ENCODE data around the gene XAGE3. TPM values are rescaled to one million over a fixed set of nuclear protein-coding genes. Genes with fewer than 3 reads are reported as not detected.
"Not testable (repeated sequence)": the region's sequence is repeated elsewhere in the genome, so short reads cannot be mapped to it uniquely, and the experiment has no call there.

Gene XAGE3
- total RNA-seq, 2 donors from 2014 or later: not detected

- not testable (repeated sequence) for H3K9me3 Mint-ChIP-seq; H3K4me1 Mint-ChIP-seq (ENCODE audit: low read depth); ATAC-seq (replicated peaks in 1 of 2); H3K36me3 Mint-ChIP-seq (ENCODE audit: insufficient read depth in 2 of 2); H3K27ac Mint-ChIP-seq; H3K4me3 Mint-ChIP-seq; DNase-seq
- peaks cover 72% of the 10 kb centered on the region for H3K27me3 Mint-ChIP-seq (ENCODE audit: low read depth)
These were observed 7.6 kb upstream of the XAGE3 start for GRCh38 chrX:52875436-52875835.

GRCh38 chrX:52874661-52875060 is 6.8 kb upstream of the XAGE3 start:
- Mint-ChIP-seq H3K9me3 (no peaks in the 10 kb centered on the region), H3K4me3 (no peak overlapping the region), H3K27me3 (ENCODE audit: low read depth) (peaks cover 80% of the 10 kb centered on the region), H3K27ac (no peak overlapping the region), H3K4me1 (ENCODE audit: low read depth) (no peaks in the 10 kb centered on the region), H3K36me3 (ENCODE audit: insufficient read depth in 2 of 2) (no peaks in the 10 kb centered on the region)
- ATAC-seq (replicated peaks in 1 of 2) (peak in 1 of 2 donors; percentile 66), DNase-seq (peak in 1 of 2 donors; percentile 0)

- not testable (repeated sequence) for H3K27ac Mint-ChIP-seq; DNase-seq; H3K9me3 Mint-ChIP-seq; H3K4me3 Mint-ChIP-seq; H3K36me3 Mint-ChIP-seq (ENCODE audit: insufficient read depth in 2 of 2); ATAC-seq (replicated peaks in 1 of 2); H3K4me1 Mint-ChIP-seq (ENCODE audit: low read depth)
- peaks cover 81% of the 10 kb centered on the region for H3K27me3 Mint-ChIP-seq (ENCODE audit: low read depth)
These were observed 5.9 kb upstream of the XAGE3 start for GRCh38 chrX:52873825-52874224.

- H3K27ac Mint-ChIP-seq: no peak overlapping the region
- DNase-seq (no peak), ATAC-seq (replicated peaks in 1 of 2) (no peak)
- no peak overlapping the region for H3K4me3 Mint-ChIP-seq
- no peaks in the 10 kb centered on the region for H3K36me3 Mint-ChIP-seq (ENCODE audit: insufficient read depth in 2 of 2)
- peaks cover 66% of the 10 kb centered on the region for H3K27me3 Mint-ChIP-seq (ENCODE audit: low read depth)
- no peaks in the 10 kb centered on the region for H3K4me1 Mint-ChIP-seq (ENCODE audit: low read depth)
- H3K9me3 Mint-ChIP-seq: no peaks in the 10 kb centered on the region
These were observed 2.2 kb upstream of the XAGE3 start for GRCh38 chrX:52870046-52870445.

GRCh38 chrX:52865343-52865998 is 2.4 kb downstream of the XAGE3 start:
- Mint-ChIP-seq H3K4me3 (no peak overlapping the region), H3K27ac (no peak overlapping the region), H3K4me1 (ENCODE audit: low read depth) (no peaks in the 10 kb centered on the region), H3K9me3 (no peaks in the 10 kb centered on the region), H3K36me3 (ENCODE audit: insufficient read depth in 2 of 2) (no peaks in the 10 kb centered on the region), H3K27me3 (ENCODE audit: low read depth) (peaks cover 52% of the 10 kb centered on the region)
- no peak for ATAC-seq (replicated peaks in 1 of 2)
- no peak for DNase-seq

- ATAC-seq (replicated peaks in 1 of 2); H3K36me3 Mint-ChIP-seq (ENCODE audit: insufficient read depth in 2 of 2); H3K4me3 Mint-ChIP-seq; H3K4me1 Mint-ChIP-seq (ENCODE audit: low read depth); DNase-seq; H3K9me3 Mint-ChIP-seq; H3K27ac Mint-ChIP-seq: not testable (repeated sequence)
- peaks cover 53% of the 10 kb centered on the region for H3K27me3 Mint-ChIP-seq (ENCODE audit: low read depth)
These were observed 10.8 kb downstream of the XAGE3 start for GRCh38 chrX:52856991-52857525.

- H3K9me3 Mint-ChIP-seq: no peaks in the 10 kb centered on the region
- H3K4me3 Mint-ChIP-seq: no peak overlapping the region
- H3K4me1 Mint-ChIP-seq (ENCODE audit: low read depth): no peaks in the 10 kb centered on the region
- H3K27ac Mint-ChIP-seq: no peak overlapping the region
- peaks cover 58% of the 10 kb centered on the region for H3K27me3 Mint-ChIP-seq (ENCODE audit: low read depth)
- ATAC-seq (replicated peaks in 1 of 2): no peak
- no peak for DNase-seq
- no peaks in the 10 kb centered on the region for H3K36me3 Mint-ChIP-seq (ENCODE audit: insufficient read depth in 2 of 2)
These were observed 15.6 kb downstream of the XAGE3 start for GRCh38 chrX:52852110-52852860.

GRCh38 chrX:52843619-52844018 is 24.3 kb downstream of the XAGE3 start:
- not testable (repeated sequence) for DNase-seq; H3K36me3 Mint-ChIP-seq (ENCODE audit: insufficient read depth in 2 of 2); H3K9me3 Mint-ChIP-seq; ATAC-seq (replicated peaks in 1 of 2); H3K4me3 Mint-ChIP-seq; H3K4me1 Mint-ChIP-seq (ENCODE audit: low read depth); H3K27ac Mint-ChIP-seq
- peaks cover 62% of the 10 kb centered on the region for H3K27me3 Mint-ChIP-seq (ENCODE audit: low read depth)

- H3K4me1 Mint-ChIP-seq (ENCODE audit: low read depth): no peaks in the 10 kb centered on the region
- peaks cover 25% of the 10 kb centered on the region for H3K27me3 Mint-ChIP-seq (ENCODE audit: low read depth)
- H3K9me3 Mint-ChIP-seq: no peaks in the 10 kb centered on the region
- no peaks in the 10 kb centered on the region for H3K36me3 Mint-ChIP-seq (ENCODE audit: insufficient read depth in 2 of 2)
- no peak overlapping the region for H3K27ac Mint-ChIP-seq
- H3K4me3 Mint-ChIP-seq: no peak overlapping the region
- ATAC-seq (replicated peaks in 1 of 2) (no peak), DNase-seq (no peak)
These were observed 28.7 kb downstream of the XAGE3 start for GRCh38 chrX:52839137-52839536.

GRCh38 chrX:52830551-52830950 is 37.3 kb downstream of the XAGE3 start:
- no peak for DNase-seq
- peaks cover 28% of the 10 kb centered on the region for H3K27me3 Mint-ChIP-seq (ENCODE audit: low read depth)
- no peak for ATAC-seq (replicated peaks in 1 of 2)

GRCh38 chrX:52824608-52825007 is 43.3 kb downstream of the XAGE3 start:
- no peak overlapping the region for H3K4me3 Mint-ChIP-seq
- DNase-seq (no peak), ATAC-seq (replicated peaks in 1 of 2) (no peak)
- peaks cover 27% of the 10 kb centered on the region for H3K27me3 Mint-ChIP-seq (ENCODE audit: low read depth)
- no peaks in the 10 kb centered on the region for H3K4me1 Mint-ChIP-seq (ENCODE audit: low read depth)
- H3K36me3 Mint-ChIP-seq (ENCODE audit: insufficient read depth in 2 of 2): no peaks in the 10 kb centered on the region
- no peak overlapping the region for H3K27ac Mint-ChIP-seq
- no peaks in the 10 kb centered on the region for H3K9me3 Mint-ChIP-seq

More at GRCh38 chrX:52830551-52830950, 37.3 kb downstream of the XAGE3 start:
- Mint-ChIP-seq H3K9me3 (no peaks in the 10 kb centered on the region), H3K4me1 (ENCODE audit: low read depth) (no peaks in the 10 kb centered on the region), H3K4me3 (no peak overlapping the region), H3K36me3 (ENCODE audit: insufficient read depth in 2 of 2) (no peaks in the 10 kb centered on the region), H3K27ac (no peak overlapping the region)

GRCh38 chrX:52821079-52821760 is 46.7 kb downstream of the XAGE3 start:
- no peaks in the 10 kb centered on the region for H3K36me3 Mint-ChIP-seq (ENCODE audit: insufficient read depth in 2 of 2)
- ATAC-seq (replicated peaks in 1 of 2) (no peak), DNase-seq (no peak)
- no peaks in the 10 kb centered on the region for H3K4me1 Mint-ChIP-seq (ENCODE audit: low read depth)
- no peaks in the 10 kb centered on the region for H3K9me3 Mint-ChIP-seq
- H3K4me3 Mint-ChIP-seq: no peak overlapping the region
- H3K27me3 Mint-ChIP-seq (ENCODE audit: low read depth): peaks cover 38% of the 10 kb centered on the region
- no peak overlapping the region for H3K27ac Mint-ChIP-seq

GRCh38 chrX:52819788-52820187 is 48.1 kb downstream of the XAGE3 start:
- no peaks in the 10 kb centered on the region for H3K36me3 Mint-ChIP-seq (ENCODE audit: insufficient read depth in 2 of 2)
- ATAC-seq (replicated peaks in 1 of 2) (no peak), DNase-seq (no peak)
- peaks cover 44% of the 10 kb centered on the region for H3K27me3 Mint-ChIP-seq (ENCODE audit: low read depth)
- H3K9me3 Mint-ChIP-seq: no peaks in the 10 kb centered on the region
- no peak overlapping the region for H3K27ac Mint-ChIP-seq
- no peak overlapping the region for H3K4me3 Mint-ChIP-seq
- H3K4me1 Mint-ChIP-seq (ENCODE audit: low read depth): no peaks in the 10 kb centered on the region

Measured in activated T-cell treated with anti-CD3 and anti-CD28 coated beads, Interleukin-2, amount 50 U/mL, for 72 hours (primary cell).